GM18867 (cell line): ENCODE results near the gene POTEJ.
"Not testable (repeated sequence)": the region's sequence is repeated elsewhere in the genome, so short reads cannot be mapped to it uniquely, and the experiment has no call there.

ENCODE experiments used
- ATAC-seq: cut with Tn5 transposase; IDR thresholded peaks from one replicate; pipeline ENCODE4 v1.9.1; 2021; ENCODE audit warnings: mild to moderate bottlenecking, moderate library complexity; ENCODE audit not compliant: unreplicated experiment

POTEJ gene

GRCh38 chr2:130601648-130602302 lies 9.5 kb upstream of the POTEJ start:
- ATAC-seq: not testable (repeated sequence)

DNA sequence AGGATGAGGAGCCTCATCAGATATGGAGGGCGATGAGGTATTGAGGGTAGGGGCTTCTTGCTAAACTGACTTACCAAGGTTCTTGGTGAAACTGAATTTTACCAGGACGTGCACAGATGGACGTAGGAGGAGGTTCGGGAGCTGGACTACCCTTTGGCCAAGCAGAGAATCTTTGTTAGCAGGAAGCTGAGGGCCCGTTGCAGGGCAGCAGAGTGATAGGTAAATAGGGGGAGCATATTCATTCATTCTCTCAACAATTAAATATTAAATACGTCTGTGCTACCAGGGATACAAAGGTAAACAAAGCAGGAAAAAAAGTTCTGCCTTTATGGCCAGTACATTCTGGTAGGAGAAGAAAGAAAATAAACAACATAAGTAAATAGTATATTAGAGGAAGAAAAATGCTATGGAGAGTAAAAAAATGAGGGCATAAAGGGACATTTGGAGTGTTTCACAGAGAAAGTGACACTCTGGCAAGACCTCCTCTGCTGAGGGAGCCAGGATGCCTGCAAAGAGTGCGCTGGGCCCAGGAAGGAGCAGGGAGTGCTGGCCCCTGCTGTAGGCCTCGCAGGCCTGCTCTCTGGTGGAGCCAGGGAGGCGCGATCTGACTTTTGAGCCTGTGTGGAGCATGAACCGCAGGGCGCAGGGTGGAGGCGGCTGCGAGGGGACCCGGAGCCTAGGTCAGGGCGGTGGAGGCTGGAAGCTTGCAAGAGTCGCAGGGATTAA lies 2.8 kb upstream of the POTEJ start:
- ATAC-seq: not testable (repeated sequence)

DNA sequence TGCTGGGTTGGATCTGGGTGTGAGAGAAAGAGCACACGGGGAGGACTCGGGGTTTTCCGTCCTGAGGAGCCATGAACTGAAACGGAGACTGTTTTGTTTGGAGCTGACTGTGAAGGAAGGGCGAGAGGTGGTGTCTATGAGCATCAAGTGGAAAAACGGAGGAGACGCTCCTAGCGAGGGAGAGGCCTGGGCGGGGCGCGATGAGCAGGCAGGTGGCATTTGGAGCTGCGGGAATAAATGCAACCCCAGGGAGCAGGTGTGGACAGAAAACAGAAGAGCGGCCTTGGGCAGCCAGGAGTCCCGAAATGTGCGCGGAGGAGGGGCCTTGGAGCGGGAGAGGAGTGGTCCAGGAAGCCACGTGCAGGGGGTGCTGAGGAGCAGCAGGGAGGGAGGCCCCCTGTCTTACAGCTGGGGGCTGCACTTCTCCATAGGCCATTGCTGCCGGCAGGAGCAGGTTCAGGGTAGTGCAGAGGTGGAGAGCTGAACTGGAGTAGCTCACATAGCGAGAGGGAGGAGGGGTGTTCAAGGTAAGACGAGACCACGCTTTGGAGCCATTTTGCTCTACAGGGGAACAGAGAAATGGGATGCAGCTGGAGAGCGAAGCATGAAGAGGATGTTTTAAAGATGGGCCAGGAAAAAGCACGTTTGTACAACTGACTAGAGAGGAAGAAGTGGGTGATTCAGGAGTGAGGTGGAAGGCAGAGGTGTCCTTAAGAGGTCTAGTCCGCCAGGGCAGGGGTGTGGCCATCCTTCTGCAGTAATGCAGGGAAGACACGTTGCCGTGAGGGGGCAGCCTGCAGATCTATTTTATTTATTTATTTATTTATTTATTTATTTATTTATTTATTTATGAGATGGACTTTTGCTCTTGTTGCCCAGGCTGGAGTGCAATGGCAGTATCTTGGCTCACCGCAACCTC lies 2.0 kb upstream of the POTEJ start:
- ATAC-seq: not testable (repeated sequence)

DNA sequence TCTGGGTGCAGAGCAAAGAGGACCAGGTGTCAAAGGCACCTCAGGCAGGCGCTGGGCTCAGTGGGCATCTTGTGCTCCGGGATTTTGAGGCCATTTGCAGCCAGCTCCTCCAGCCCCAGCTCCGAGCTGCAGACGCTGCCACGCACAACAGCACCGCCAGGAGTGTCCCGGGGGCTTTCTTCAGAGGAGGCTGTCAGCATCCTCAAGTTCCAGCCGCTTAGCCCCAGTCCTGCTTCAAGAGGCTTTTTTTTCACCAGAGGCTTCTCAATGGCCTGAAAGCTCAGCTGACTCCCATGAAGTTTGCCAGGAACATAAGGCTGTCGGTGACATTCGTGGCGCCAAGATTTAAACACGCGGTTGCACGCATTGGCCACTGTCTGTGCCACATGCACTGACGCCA lies 754 bp upstream of the POTEJ start:
- ATAC-seq: not testable (repeated sequence)

GRCh38 chr2:130628784-130629475 lies 17.7 kb downstream of the POTEJ start:
- not testable (repeated sequence) for ATAC-seq

- ATAC-seq: not testable (repeated sequence)
Measured at GRCh38 chr2:130638973-130639372, 27.7 kb downstream of the POTEJ start.

GRCh38 chr2:130641688-130642087 lies 30.4 kb downstream of the POTEJ start:
- ATAC-seq: not testable (repeated sequence)

- ATAC-seq: not testable (repeated sequence)
Measured at GRCh38 chr2:130649285-130649684, 38.0 kb downstream of the POTEJ start.

GRCh38 chr2:130664506-130664905 lies 53.3 kb downstream of the POTEJ start:
- not testable (repeated sequence) for ATAC-seq

DNA sequence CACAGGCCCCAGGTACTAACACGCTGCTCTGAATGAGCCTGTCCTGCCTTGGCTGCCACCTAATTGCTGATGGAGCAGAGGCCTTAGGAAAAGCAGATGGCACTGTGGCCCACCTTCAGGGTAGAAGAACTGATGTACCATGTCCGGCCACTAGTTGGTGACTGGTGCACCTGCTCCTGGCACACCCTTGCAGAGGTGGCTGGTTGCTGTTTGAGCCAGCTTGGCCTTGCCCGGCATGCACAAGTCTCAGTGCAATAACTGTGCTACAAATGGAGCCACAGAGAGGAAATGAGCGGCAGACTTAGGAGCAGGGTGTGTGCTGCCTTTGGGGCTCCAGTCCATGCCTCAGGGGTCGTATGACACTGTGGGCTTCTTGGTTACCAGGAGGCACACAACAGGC lies 54.4 kb downstream of the POTEJ start:
- ATAC-seq: not testable (repeated sequence)

- not testable (repeated sequence) for ATAC-seq
Measured at GRCh38 chr2:130667516-130667915, 56.3 kb downstream of the POTEJ start.

- not testable (repeated sequence) for ATAC-seq
Measured at GRCh38 chr2:130670026-130670745, 58.9 kb downstream of the POTEJ start.

- ATAC-seq: not testable (repeated sequence)
Measured at GRCh38 chr2:130692041-130692770, 81.0 kb downstream of the POTEJ start.

DNA sequence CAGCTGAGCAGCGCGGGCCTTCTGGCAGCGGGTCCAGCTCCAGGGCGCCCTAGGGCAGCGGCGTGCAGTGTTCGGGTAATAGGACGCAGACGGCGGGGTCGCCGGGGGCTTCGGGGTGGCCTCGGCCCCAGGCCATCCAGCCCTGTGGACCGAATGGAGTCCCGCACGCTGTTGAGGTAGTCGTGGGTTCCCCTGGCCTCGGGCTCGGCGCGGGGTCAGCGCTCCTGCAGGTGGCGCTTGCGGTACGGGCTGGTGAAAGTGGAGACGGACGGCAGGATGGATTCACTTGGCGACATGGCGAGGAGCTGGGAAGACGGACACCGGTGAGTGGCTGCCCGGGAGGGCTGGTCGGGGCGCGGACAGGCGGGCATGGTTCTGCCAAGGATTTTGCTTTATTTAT lies 82.2 kb downstream of the POTEJ start:
- not testable (repeated sequence) for ATAC-seq

DNA sequence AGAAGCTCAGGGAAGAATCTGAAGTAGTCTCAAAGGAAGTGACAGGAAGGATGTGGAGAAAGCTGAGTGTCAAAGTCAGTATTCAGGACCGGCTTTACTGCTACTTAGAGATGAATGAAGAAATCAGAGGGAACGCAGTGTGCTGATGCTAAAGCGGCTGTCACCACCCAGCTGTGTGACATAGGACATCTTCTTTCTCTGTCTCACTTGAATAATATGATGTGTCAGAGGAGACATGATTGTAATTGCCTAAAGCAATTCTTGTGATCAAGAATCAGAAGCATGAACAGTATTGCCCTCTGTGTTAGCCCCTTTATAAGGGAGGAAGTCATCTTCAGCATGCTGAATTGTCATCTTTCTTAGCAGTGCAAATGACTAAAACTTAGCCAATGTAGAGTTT lies 92.0 kb downstream of the POTEJ start:
- not testable (repeated sequence) for ATAC-seq
